ENCODE results near the gene RAD51B. TPM values are rescaled to one million over a fixed set of nuclear protein-coding genes. Genes with fewer than 3 reads are reported as not detected.

Gene RAD51B
- polyA plus RNA-seq, 3 donors, result 2.4 to 4.9 (median 3.3) TPM

DNA sequence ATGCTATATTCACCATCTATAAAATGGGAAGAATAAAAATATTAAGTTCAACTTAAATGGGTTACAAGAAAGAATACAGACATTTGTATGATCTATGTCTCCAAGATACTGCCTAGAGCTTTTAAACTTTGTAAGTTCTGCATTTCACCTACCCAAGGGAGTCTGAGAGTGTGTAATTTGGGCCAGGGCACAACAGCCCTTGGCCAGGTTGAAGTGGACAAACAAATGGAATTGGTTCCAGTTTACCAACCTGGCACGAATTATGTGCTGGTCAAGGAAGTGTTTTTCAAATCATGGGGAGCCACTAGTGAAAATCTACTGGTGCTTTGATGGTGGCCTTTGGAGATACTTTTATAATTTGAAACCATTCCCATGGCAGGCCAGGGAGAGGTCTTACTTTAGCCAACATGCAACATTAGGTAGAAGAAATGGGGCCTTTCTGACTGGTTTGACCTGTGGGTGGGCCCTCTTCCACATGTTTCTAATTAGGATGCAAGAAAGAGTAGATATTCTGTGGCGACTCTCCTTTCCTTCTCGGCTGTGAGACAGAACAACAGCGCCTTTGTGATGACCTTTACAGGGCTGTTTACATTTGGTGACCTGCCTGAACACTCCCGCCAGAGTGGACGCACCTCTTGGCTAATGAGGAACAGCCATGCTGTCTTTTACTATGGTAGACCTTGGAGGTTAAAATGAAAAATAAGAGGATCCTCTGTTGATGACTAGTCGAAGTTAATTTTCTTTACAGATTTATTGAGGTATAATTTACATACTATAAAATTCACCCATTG, 496.7 kb downstream of the RAD51B start:
- 72 to 96% (median 88%) methylated on average over 7 of the region's 7 CpGs for WGBS, 3 donors
- no peak overlapping the region for H3K27ac ChIP-seq (ENCODE audit: low read depth, low read length)

DNA sequence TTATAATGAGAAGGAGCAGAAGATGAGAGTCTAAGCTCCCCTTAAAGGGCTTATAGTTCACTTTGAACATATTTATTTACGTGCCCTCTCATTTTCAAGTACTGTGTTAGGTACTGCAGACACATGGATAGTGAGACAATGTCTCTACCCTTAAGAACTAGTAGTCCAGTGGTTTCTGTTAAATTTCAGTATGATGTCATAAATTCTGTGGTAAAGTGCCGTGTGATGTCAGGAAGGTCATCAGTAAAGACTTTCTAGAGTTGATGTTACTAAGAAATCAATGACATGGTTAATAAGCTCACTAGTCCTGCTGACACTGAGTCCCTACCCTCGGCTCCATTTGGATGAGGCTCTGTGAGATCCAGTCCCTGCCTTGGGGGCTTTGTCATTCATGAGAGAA, 497.7 kb downstream of the RAD51B start:
- H3K27ac ChIP-seq (ENCODE audit: low read depth, low read length), result no peak overlapping the region
- 94 to 99% (median 95%) methylated on average over 3 of the region's 3 CpGs for WGBS, 3 donors

DNA sequence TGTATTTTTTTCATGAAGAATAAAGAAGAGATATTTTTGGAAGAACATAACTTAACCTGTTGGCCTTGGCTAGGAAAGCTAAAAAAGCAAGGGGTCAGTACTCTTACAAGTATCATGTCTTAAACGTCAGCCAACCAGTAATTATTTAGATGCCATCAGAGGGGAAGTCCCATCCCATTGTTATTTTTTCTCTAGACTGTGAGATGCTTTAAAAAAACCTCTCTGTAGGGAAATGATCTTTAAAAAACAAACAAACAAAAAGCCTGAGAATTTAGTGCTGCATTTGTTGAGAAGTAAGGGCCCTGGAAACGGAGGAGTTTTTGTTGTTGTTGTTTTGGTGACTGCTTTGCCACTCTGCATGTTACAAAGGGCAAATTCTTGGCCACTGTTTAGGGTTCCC, 499.2 kb downstream of the RAD51B start:
- WGBS, 3 donors, result 56 to 71% (median 56%) methylated on average over 2 of the region's 2 CpGs
- no peak overlapping the region for H3K27ac ChIP-seq (ENCODE audit: low read depth, low read length)

DNA sequence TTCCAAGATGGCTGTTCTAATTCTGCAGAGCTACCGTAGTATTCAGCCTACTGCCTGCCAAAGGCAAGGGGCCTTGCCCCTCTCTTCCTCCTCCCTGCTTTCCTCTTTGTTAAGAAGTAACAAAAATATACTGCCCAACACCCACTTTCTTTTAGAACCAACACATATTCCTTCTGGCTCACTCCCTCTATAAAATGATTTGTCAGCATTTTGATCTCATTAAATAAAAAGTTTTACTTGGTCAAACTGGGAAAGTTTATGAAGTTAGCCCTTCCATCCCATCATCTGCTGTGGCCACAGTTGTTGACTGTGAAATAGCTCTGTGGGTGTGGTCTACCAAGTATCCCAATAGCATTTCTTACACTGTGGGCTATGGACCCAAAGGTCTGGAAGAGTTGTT, 500.9 kb downstream of the RAD51B start:
- WGBS, 3 donors, result 84 to 95% (median 91%) methylated on average over 1 of the region's 1 CpG
- no peak overlapping the region for H3K27ac ChIP-seq (ENCODE audit: low read depth, low read length)

DNA sequence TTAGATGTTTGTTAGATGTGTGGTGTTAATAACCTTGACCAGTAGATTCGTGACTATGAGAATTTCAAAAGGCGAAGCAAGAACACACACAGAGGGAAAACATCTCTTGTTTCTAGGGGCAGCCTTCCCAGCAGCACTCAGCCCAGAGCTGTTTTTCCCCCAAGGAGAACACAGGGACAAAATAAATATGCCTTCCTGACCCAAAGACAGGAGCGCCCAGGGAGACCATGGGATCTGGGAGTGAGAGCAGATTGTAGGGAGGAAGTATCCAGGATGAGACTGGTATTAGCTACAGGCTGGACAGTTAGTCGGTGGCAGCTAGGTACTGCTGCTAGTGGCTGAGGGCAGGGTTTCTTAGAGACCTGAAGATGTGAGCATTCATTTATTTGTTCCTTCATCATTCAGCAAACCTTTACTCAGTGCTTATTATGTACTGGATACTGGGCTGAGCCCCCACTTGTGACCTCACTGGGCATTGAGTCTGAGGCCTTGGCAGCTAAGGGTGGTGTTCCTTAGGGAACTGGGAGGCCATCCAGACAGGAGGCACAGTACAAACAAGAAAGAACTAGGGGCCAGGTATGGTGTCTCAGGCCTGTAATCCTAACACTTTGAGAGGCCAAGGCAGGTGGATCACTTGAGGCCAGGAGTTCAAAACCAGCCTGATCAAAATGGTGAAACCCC, 503.5 kb downstream of the RAD51B start:
- H3K27ac ChIP-seq (ENCODE audit: low read depth, low read length), result no peak overlapping the region
- WGBS, 3 donors, result 84 to 87% (median 87%) methylated on average over 4 of the region's 4 CpGs

DNA sequence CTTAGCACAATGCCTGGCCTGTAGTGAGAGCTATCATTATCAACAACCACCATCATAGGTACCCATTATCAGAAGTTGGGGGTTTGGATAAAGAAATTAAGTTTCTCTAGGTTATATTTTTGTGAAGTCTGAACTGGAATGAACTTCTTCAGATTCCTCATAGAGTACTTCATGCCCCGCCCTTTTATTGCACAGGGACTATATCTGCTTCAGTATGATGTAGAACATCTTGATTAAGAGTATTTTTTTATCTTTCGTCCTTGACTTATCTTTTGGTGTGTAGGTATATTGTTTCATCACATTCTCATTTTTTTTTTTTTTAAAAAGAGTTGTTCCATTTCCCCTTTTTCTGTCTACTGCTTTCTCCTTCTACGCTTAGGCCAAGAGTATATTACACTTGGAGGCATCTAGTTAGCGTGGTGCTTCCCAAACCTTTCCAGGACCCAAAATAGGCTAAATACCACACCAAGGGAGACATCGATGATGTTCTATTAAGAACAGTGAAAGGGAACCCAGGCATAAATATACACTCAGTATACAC, 505.8 kb downstream of the RAD51B start:
- 89 to 94% (median 91%) methylated on average over 5 of the region's 5 CpGs for WGBS, 3 donors

DNA sequence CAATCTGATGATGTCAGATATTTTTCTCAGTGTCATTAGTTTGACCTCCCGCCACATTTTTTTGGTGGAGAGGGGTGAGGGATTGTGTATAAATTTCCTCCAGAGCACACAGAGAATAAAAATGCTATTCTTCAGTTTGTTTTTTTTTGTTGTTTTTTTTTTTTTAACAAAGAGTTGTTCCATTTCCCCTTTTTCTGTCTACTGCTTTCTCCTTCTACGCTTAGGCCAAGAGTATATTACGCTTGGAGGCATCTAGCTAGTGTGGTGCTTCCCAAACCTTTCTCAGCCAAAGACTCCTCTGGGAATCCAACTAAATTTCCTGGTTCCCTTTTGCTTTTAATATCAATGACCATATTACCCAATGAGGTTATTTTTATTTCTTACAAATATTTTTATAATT, 507.7 kb downstream of the RAD51B start:
- WGBS, 3 donors, result 71 to 82% (median 74%) methylated on average over 3 of the region's 3 CpGs
- H3K27ac ChIP-seq (ENCODE audit: low read depth, low read length), result no peak overlapping the region

More for the DNA sequence above, 505.8 kb downstream of the RAD51B start:
- H3K27ac ChIP-seq (ENCODE audit: low read depth, low read length), result no peak overlapping the region

DNA sequence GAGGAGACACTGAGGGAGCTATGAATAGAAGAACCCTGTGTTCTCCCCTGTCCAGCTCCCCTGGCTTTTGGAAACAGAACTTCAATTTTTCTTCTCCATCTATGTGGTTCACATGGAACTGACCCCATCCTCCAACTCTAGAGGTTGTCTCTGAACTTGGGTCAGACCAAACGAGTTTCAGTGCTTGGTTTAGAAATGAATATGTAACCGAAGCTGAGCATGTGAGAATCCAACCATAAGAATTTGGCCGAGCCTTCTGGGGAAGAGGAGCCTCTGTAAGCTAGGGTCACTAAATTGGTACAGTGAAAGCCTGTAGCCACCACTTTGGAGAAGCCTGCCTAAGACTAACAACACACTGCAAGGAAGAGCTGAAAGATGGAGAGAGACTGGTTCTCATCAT, 508.9 kb downstream of the RAD51B start:
- WGBS, 3 donors, result 91 to 98% (median 96%) methylated on average over 3 of the region's 3 CpGs
- H3K27ac ChIP-seq (ENCODE audit: low read depth, low read length), result no peak overlapping the region

DNA sequence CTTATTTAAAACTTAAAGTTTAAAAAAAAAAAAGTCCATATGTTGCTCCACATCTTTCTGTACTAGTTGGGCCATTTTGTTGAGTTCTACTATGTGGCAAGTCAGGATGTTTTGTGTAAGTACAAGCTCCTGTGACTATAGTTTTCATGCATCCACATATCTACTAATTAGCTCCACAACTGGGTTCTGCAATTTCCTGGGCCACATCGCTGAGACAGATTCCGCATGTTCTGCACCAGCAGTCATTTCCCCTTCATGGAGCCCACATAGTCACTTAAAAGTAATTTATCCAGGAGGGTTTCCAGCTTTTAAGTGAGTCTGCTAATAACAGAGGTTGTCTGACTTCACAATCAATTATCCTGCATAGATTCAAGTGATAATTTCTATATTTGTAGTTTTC, 511.8 kb downstream of the RAD51B start:
- 60 to 93% (median 74%) methylated on average over 2 of the region's 2 CpGs for WGBS, 3 donors
- H3K27ac ChIP-seq (ENCODE audit: low read depth, low read length), result no peak overlapping the region

DNA sequence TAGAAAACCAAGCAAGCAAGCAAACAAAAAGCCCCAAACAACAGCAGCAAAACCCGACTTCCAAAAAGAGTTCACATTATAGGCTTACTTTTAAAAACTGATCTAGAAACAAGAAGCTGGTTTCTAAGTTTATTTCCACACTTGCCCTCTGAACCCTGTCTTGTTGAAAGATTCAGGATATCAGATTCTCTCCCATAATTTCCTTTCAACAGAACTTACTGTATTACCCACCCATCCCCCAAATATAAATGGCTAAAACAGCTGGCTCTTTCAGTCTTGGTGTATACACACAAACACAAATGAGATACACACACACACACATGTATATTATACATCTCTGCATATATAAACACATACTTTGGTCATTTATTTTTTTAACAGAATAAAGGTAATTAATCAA, 512.4 kb downstream of the RAD51B start:
- no peak overlapping the region for H3K27ac ChIP-seq (ENCODE audit: low read depth, low read length)
- WGBS, 3 donors, result 68 to 77% (median 74%) methylated on average over 1 of the region's 1 CpG

DNA sequence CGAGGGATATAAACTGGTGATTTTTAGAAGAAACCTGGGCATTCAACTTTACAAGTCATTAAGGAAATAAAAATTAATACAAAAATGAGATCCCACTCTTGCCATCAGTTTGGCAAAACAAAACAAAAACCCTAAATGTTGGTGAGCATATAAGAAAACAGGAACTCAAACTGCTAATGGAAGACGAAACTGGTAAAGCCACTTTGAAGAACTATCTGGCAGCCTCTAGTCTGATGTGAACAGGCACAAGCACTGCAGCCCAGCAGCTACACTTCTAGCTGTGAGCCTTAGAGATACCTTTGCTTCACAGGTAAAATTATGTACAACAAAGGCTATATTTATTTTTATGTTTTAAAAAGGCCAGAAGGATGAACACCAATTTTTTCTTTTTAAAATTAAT, 513.7 kb downstream of the RAD51B start:
- no peak overlapping the region for H3K27ac ChIP-seq (ENCODE audit: low read depth, low read length)
- WGBS, 3 donors, result 72 to 77% (median 73%) methylated on average over 2 of the region's 2 CpGs

DNA sequence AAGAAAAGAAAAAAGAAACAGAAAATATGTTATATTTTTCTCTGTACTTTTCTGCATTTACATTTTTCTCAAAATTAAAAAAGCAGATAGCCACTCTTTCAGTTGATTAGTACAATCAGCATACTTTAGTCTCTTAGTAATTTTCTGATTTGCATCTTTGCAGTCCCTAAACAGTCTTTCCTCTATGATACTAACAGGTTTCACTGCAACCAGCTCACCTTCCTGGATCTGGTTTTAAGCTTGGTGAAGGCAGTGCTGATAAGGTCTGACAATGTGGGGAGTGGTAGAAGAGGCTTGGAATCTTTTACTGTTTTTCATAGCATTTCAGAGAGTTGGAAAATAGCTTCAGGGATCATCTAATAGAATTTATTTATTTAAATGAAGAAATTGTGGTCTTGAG, 515.7 kb downstream of the RAD51B start:
- no peak overlapping the region for H3K27ac ChIP-seq (ENCODE audit: low read depth, low read length)

DNA sequence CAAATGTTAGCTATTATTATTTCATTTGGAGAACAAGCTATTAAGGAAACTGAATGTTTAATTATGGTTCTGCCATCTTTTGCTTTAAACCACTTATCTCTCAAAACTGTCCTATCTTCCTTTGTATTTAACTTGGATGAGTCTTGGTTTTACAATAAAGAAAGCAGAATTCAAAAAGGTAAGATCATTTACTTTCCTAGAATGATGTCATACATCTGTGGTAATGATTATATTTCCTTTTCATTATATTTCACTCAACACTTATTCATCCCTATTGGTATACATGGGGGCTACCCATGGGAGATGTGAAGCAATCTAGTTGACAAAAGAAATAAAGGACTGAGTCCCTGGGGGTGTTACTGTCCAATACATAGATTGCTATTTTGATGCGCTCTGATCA, 516.6 kb downstream of the RAD51B start:
- WGBS, 3 donors, result 96 to 97% (median 97%) methylated on average over 1 of the region's 1 CpG
- H3K27ac ChIP-seq (ENCODE audit: low read depth, low read length), result no peak overlapping the region

DNA sequence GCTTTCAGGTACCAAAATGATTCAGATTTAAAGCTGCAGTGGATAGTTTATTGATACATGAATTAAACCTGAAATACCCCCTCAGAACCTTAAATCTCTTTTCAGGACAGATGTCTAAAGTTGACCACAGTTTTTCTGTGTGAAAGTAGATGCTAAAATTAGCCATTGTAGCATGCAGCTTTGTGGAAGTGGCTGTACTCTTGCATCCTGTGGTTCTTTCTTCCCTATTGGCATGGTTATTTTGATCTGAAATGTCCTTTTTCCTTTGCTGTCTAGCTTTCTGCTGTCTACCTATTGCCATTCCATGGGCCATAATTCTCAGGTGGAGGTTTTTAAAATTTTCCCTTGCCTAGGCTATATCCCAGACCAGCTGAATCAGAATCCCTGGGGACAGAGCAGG, 517.7 kb downstream of the RAD51B start:
- H3K27ac ChIP-seq (ENCODE audit: low read depth, low read length), result no peak overlapping the region

DNA sequence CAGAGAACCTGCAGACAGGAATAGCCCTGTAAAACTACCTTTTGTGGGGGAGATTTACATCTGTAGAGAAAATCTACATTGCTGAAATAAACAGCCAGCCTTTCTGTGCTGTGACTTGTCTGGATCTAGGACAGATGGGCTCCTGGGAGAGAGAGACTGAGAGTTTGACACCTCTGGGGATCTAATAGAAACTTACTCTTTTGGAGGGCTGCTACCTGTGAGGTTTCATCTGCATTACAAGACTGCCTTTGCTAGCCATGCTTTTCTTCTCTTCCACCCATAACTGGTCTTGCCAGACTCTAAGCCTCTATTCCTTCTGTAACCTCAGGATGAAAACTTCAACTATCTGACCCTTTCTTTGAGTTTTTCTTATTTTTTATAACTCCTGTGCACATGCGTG, 520.7 kb downstream of the RAD51B start:
- H3K27ac ChIP-seq (ENCODE audit: low read depth, low read length), result no peak overlapping the region
- 97 to 100% (median 98%) methylated on average over 1 of the region's 1 CpG for WGBS, 3 donors

DNA sequence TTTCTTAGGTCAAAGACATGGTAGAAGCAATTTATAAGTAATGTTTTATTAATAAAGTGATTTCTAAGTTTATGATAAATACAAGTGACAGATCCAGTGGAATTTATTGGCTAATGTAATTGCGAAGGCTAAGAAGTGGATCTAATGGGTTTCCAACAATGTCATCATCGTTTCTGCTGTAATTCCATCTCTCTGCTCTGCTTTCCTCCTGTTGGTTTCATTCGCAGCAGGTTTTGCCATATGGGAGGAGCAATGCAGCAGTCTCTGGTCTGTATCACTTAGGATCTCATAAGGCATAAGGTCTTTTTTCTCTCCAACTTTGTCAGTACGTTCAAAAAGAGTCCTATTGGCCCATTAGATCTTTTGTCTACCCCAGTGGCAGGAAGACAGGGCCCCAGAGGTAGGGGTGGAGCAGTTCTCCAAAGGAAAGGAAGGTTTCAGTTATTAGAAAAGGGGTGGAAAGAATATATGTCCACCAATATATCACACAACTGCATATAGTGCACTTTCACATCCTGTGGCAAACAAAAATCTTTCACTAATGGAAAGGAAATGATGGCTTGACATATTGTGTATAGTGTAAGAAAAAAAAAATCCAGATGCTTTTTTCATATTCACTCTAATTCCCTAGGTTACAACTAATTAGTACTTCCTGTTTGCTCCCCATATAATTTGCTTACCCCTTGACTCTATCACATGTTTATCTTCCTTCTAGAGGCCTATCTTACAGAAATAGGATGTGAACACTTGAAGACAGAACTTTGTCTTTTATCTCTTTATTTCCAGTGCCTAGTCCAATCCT, 522.0 kb downstream of the RAD51B start:
- no peak overlapping the region for H3K27ac ChIP-seq (ENCODE audit: low read depth, low read length)
- WGBS, 3 donors, result 74 to 76% (median 75%) methylated on average over 4 of the region's 4 CpGs

DNA sequence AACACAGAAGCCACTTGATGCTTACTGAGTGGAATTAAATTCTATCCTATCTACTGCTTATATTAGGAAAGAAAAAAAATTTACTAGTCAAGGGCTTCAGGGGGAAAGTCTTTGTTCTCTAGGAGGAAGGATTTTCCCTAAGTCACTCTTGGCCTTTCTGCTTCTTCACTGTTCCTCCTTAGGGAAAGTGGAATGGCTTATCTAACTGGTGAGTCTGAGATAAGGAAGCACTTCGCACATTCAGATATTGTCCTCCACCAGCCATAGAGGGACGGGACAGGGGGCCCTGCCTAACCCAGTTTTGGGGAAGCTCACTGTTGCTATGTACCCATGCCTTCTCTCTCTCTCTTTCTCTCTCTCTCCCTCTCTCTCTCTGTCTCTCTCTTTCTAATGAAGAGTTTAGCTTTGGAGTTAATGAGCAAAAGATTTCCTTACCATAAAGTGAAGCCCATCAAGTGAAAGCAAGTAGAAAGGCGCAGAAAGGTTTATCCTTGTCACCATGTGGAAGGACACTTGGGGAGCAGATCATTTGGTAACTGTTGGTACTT, 522.7 kb downstream of the RAD51B start:
- 75 to 83% (median 79%) methylated on average over 3 of the region's 3 CpGs for WGBS, 3 donors
- H3K27ac ChIP-seq (ENCODE audit: low read depth, low read length), result no peak overlapping the region

DNA sequence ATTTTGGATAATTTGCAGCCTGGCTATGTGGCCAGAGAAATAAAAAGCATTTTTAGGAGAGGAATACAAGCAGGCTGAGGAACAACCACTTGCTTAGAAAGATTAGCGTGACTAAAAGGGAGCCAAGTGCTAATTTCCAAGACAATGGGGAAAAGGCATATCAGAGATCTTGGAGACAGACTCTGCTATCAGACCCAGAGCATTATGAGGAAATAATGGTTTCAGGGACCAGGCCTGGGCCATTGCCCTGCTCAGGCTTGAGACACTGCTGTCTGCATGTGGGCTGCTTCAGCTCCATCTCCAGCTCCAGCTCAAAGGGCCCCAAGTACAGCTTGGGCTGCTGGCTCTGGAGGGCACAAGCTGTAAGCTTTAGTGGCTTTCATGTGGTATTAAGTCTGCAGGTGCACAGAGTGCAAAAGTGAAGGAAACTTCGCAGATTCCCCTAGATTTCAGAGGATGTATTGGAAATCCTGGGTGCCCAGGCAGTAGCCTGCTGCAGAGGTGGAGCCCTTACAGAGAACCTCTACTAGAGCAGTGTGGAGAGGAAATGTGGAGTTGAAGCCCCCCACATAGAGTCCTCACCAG, 524.0 kb downstream of the RAD51B start:
- no peak overlapping the region for H3K27ac ChIP-seq (ENCODE audit: low read depth, low read length)
- WGBS, 3 donors, result 96 to 98% (median 96%) methylated on average over 2 of the region's 2 CpGs

All from adipose tissue (tissue), 3 donors.